B cell (primary cell): ENCODE data around the gene BPIFB3. TPM values are rescaled to one million over a fixed set of nuclear protein-coding genes. Genes with fewer than 3 reads are reported as not detected.

Experiments
- ATAC-seq: fragments of 200-7000 bp; cut with Tn5 transposase; one replicate; pipeline ENCODE4 v1.10.0; 2021; ENCODE audit warnings: low read depth, mild to moderate bottlenecking, moderate number of reproducible peaks, moderate library complexity
- CTCF ChIA-PET: fragments of 350-600 bp; sonication (Branson Sonifier 250); formaldehyde crosslinking; loops from one replicate; lab custom pipeline; 2021; ENCODE audit warnings: antibody characterized with exemption, inconsistent platforms; lab: Charles Lee
- POLR2A ChIA-PET: fragments of 350-600 bp; sonication (Branson Sonifier 250); formaldehyde crosslinking; loops from one replicate; lab custom pipeline; 2021; ENCODE audit warnings: antibody characterized with exemption; lab: Charles Lee
- DNase-seq: peaks from one replicate; pipeline ENCODE4 v3.0.0; 2013
- H2AFZ ChIP-seq: 2 replicates; pipeline ENCODE4 v1.6.1; 2012; ENCODE audit warnings: mild to moderate bottlenecking, low read depth, low read length; ENCODE audit not compliant: insufficient read depth, poor library complexity, severe bottlenecking
- H3K27ac ChIP-seq, 2 donors: 1 replicate in 1 of 2; 2 replicates in 1 of 2; pipeline ENCODE4 v1.5.1; 2012 to 2013; ENCODE audit warnings: low read length in 2 of 2, mild to moderate bottlenecking in 2 of 2, moderate library complexity in 1 of 2
- H3K27me3 ChIP-seq, 4 experiments: fragments of 200-600 bp in 1 of 4; sonication (generic) in 1 of 4; replicated peaks in 1 of 4; 1 replicate in 2 of 4; 2 replicates in 2 of 4; pipeline versions ENCODE4 v1.6.1 to v1.7.0; 2013 to 2016; ENCODE audit warnings: low read length in 3 of 4, mild to moderate bottlenecking in 2 of 4, mixed read lengths in 1 of 4, moderate library complexity in 1 of 4; ENCODE audit not compliant: insufficient read depth in 4 of 4, control insufficient read depth in 3 of 4; ENCODE audit errors: control extremely low read depth in 1 of 4
- H3K36me3 ChIP-seq, 2 experiments: replicated peaks in 1 of 2; 1 replicate in 1 of 2; 2 replicates in 1 of 2; pipeline versions ENCODE4 v1.6.1 to v1.7.1; 2013; ENCODE audit warnings: low read length in 1 of 2; ENCODE audit not compliant: insufficient read depth in 2 of 2, control insufficient read depth in 1 of 2; ENCODE audit errors: control extremely low read depth in 1 of 2, extremely low read depth in 1 of 2
- H3K4me1 ChIP-seq, 2 donors: fragments of 200-600 bp in 1 of 2; sonication (generic) in 1 of 2; 1 replicate in 1 of 2; 2 replicates in 1 of 2; pipeline versions ENCODE4 v1.5.1 to v1.6.1; 2013 to 2017; ENCODE audit warnings: low read length in 2 of 2; ENCODE audit not compliant: control insufficient read depth in 2 of 2, insufficient read depth in 2 of 2
- H3K4me2 ChIP-seq: replicated peaks from 2 replicates; pipeline ENCODE3; 2012; ENCODE audit warnings: mild to moderate bottlenecking, low read depth, low read length; ENCODE audit not compliant: poor library complexity, severe bottlenecking
- H3K4me3 ChIP-seq, 5 experiments: fragments of 200-600 bp in 1 of 5; sonication (generic) in 1 of 5; 1 replicate in 3 of 5; 2 replicates in 2 of 5; pipeline versions ENCODE4 v1.5.1 to v1.7.0; 2011 to 2016; ENCODE audit warnings: low read length in 4 of 5, mild to moderate bottlenecking in 4 of 5, low read depth in 2 of 5, control low read depth in 1 of 5, moderate library complexity in 1 of 5; ENCODE audit not compliant: insufficient read depth in 1 of 5; ENCODE audit errors: control extremely low read depth in 1 of 5, extremely low read depth in 1 of 5
- H3K79me2 ChIP-seq: fragments of 200-600 bp; sonication (generic); one replicate; pipeline ENCODE4 v1.6.0; 2016; ENCODE audit warnings: low read length; ENCODE audit not compliant: control insufficient read depth, insufficient read depth
- H3K9ac ChIP-seq: fragments of 200-600 bp; sonication (generic); 2 replicates; pipeline ENCODE4 v1.6.1; 2017; ENCODE audit warnings: mild to moderate bottlenecking, low read length, moderate library complexity
- H3K9me3 ChIP-seq, 3 donors: one replicate each; pipeline versions ENCODE4 v1.6.1 to v1.7.1; 2013; ENCODE audit warnings: low read length in 2 of 3; ENCODE audit not compliant: control insufficient read depth in 2 of 3, insufficient read depth in 1 of 3; ENCODE audit errors: control extremely low read depth in 1 of 3
- H4K20me1 ChIP-seq: 2 replicates; pipeline ENCODE4 v1.6.0; 2012; ENCODE audit warnings: mild to moderate bottlenecking, low read length; ENCODE audit not compliant: insufficient read depth, control insufficient read depth, poor library complexity, severe bottlenecking
- H3K27ac Mint-ChIP-seq: one replicate; pipeline ENCODE4 v1.8.0; 2021; ENCODE audit warnings: mixed read lengths
- H3K27me3 Mint-ChIP-seq: one replicate; pipeline ENCODE4 v1.8.0; 2021; ENCODE audit warnings: mixed read lengths
- H3K4me1 Mint-ChIP-seq: one replicate; pipeline ENCODE4 v1.8.0; 2021; ENCODE audit warnings: mixed read lengths
- H3K4me3 Mint-ChIP-seq: one replicate; pipeline ENCODE4 v1.8.0; 2021; ENCODE audit warnings: mixed read lengths
- H3K9me3 Mint-ChIP-seq: one replicate; pipeline ENCODE4 v1.8.0; 2022; ENCODE audit warnings: mixed read lengths; ENCODE audit not compliant: insufficient read depth
- CTCF ChIP-seq: fragments of 200-600 bp; IDR thresholded peaks from one replicate; pipeline ENCODE4 v1.8.0; 2022; ENCODE audit warnings: antibody characterized with exemption, mild to moderate bottlenecking
- EZH2 ChIP-seq: IDR thresholded peaks from 2 replicates; pipeline ENCODE4 v1.6.1; 2012; ENCODE audit warnings: borderline replicate concordance, low read depth, mild to moderate bottlenecking, moderate library complexity, low read length; ENCODE audit not compliant: insufficient read depth, poor library complexity, severe bottlenecking
- WGBS: methylation state at CpG from one replicate; pipeline ENCODE4 v1.1.5; 2013; ENCODE audit warnings: missing lambda C conversion rate; ENCODE audit not compliant: insufficient coverage; 5-methylcytosine and 5-hydroxymethylcytosine counted together
- intact Hi-C: fragments of 100-400 bp; cut with micrococcal nuclease; formaldehyde crosslinking; loops from one replicate; pipeline ENCODE4 v1.10.0; 2022
- polyA plus RNA-seq: library from polyadenylated mRNA; depleted of rRNA; stranded (reverse); fragments of >200 nt; gene quantifications from 2 replicates; pipeline ENCODE4 v1.2.3, GENCODE V29; 2012
- total RNA-seq, 2 donors: library from RNA; stranded (reverse); fragments of 120-200 nt in 1 of 2; gene quantifications; 1 replicate in 1 of 2; 2 replicates in 1 of 2; pipeline versions ENCODE4 v1.2.3 to v1.2.4, GENCODE V29; 2013 to 2022

Gene BPIFB3
- total and polyA plus RNA-seq, 2 donors (not counting 1 experiment from before 2014, with no cell fraction given), result not detected

GRCh38 chr20:33030076-33030475 is 23.6 kb upstream of the BPIFB3 start:
- Mint-ChIP-seq H3K27me3 (peaks cover 9% of the 10 kb centered on the region), H3K27ac (no peak overlapping the region), H3K9me3 (peaks cover 4% of the 10 kb centered on the region), H3K4me3 (no peak overlapping the region), H3K4me1 (no peaks in the 10 kb centered on the region)
- Histone ChIP-seq H3K4me1 (no peaks in the 10 kb centered on the region), H3K27ac (no peak overlapping the region), H4K20me1 (no peaks in the 10 kb centered on the region), H3K4me3 (no peak overlapping the region), H3K4me2 (no peak overlapping the region), H2AFZ (no peak overlapping the region), H3K9ac (no peak overlapping the region), H3K36me3 (no peaks in the 10 kb centered on the region), H3K9me3 (peaks cover 0 to 8% (median 4%) of the 10 kb centered on the region in 3 donors), H3K27me3 (peaks cover 0 to 7% (median 0%) of the 10 kb centered on the region in 4 experiments), H3K79me2 (no peaks in the 10 kb centered on the region)
- ATAC-seq, result no peak
- ChIA-PET POLR2A (no interaction called here), CTCF (no interaction called here)
- TF ChIP-seq CTCF (no peak), EZH2 (no peak)
- DNase-seq, result no peak
- intact Hi-C loops, result no loop called here
- WGBS, result 80% methylated on average over 1 of the region's 9 CpGs

DNA sequence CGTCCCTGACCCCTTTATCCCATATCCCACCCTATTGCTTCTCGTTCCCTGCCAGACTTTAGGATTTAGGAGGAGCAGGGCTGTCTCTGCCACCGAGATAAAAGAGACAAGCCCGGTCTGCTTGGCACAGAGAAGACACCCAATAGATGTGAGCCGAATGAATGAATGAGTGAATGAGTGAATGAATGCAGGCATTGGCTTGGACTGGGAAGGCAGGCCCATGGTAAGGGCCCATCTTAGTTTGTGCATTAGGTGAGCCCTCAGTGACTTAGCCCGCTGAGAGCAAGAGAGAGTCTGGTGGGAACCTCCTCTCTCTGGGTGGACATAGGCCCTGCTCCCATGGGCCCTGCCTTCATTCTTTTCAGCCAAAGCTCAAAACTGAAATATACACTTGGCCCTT is 23.1 kb upstream of the BPIFB3 start:
- H3K9me3 ChIP-seq, result peaks cover 0 to 8% (median 4%) of the 10 kb centered on the region in 3 donors
- no peak overlapping the region for H3K4me2 ChIP-seq
- no peak overlapping the region for H2AFZ ChIP-seq
- Mint-ChIP-seq H3K27me3 (peaks cover 9% of the 10 kb centered on the region), H3K27ac (no peak overlapping the region), H3K4me1 (no peaks in the 10 kb centered on the region), H3K4me3 (no peak overlapping the region), H3K9me3 (peaks cover 4% of the 10 kb centered on the region)
- DNase-seq (no peak), ATAC-seq (no peak)
- no peaks in the 10 kb centered on the region for H3K36me3 ChIP-seq
- TF ChIP-seq CTCF (no peak), EZH2 (no peak)
- no peak overlapping the region for H3K9ac ChIP-seq
- no peaks in the 10 kb centered on the region for H3K4me1 ChIP-seq
- no peaks in the 10 kb centered on the region for H4K20me1 ChIP-seq
- ChIA-PET CTCF (no interaction called here), POLR2A (no interaction called here)
- no peak overlapping the region for H3K4me3 ChIP-seq
- H3K79me2 ChIP-seq, result no peaks in the 10 kb centered on the region
- no peak overlapping the region for H3K27ac ChIP-seq
- intact Hi-C loops, result no loop called here
- 94% methylated on average over 3 of the region's 6 CpGs for WGBS
- H3K27me3 ChIP-seq, result peaks cover 0 to 7% (median 0%) of the 10 kb centered on the region in 4 experiments
